SK-N-SH treated with all-trans-retinoic acid at 6 μM for 48 hours (cell line): ENCODE measurements around the gene TRABD2B.
A peak's percentile ranks its signal among the peaks of the same experiment; 100 is the strongest.

Source experiments
- CSDC2 ChIP-seq: fragments of 250-450 bp; sonication (Bioruptor Pico); IDR thresholded peaks from 2 replicates; pipeline ENCODE4 v1.5.0; 2020; ENCODE audit warnings: mild to moderate bottlenecking, moderate library complexity
- GLIS3 ChIP-seq: fragments of 250-450 bp; sonication (Bioruptor Pico); IDR thresholded peaks from 2 replicates; pipeline ENCODE4 v1.5.0; 2020; ENCODE audit warnings: mild to moderate bottlenecking, moderate library complexity
- PATZ1 ChIP-seq: fragments of 250-450 bp; sonication (Bioruptor Pico); IDR thresholded peaks from 2 replicates; pipeline ENCODE4 v1.8.0; 2020; ENCODE audit warnings: mild to moderate bottlenecking, moderate library complexity, borderline replicate concordance
- PPARA ChIP-seq: fragments of 250-450 bp; sonication (Bioruptor Pico); IDR thresholded peaks from 2 replicates; pipeline ENCODE4 v1.5.0; 2020; ENCODE audit warnings: mild to moderate bottlenecking, borderline replicate concordance
- ZFP30 ChIP-seq: fragments of 450-650 bp; formaldehyde crosslinking; IDR thresholded peaks from 2 replicates; pipeline ENCODE4 v1.5.0; 2022; ENCODE audit warnings: mild to moderate bottlenecking, moderate library complexity
- ZNF565 ChIP-seq: fragments of 450-650 bp; formaldehyde crosslinking; conservative IDR thresholded peaks from 2 replicates; pipeline ENCODE4 v1.5.0; 2020; ENCODE audit warnings: low read depth, mild to moderate bottlenecking, moderate library complexity
- TF ChIP-seq, protein P1 (sequence below): fragments of 250-450 bp; sonication (Bioruptor Pico); IDR thresholded peaks from 2 replicates; pipeline ENCODE4 v1.5.0; 2020; ENCODE audit warnings: mild to moderate bottlenecking, moderate library complexity

GRCh38 chr1:48019714-48020315 is 22.6 kb upstream of the TRABD2B start:
- TF ChIP-seq CSDC2 (no peak), ZNF565 (CRISPR knock-in tag) (no peak), PPARA (no peak), GLIS3 (CRISPR knock-in tag) (no peak), ZFP30 (CRISPR knock-in tag) (no peak), PATZ1 (CRISPR knock-in tag) (no peak)
- TF ChIP-seq, protein P1, sequence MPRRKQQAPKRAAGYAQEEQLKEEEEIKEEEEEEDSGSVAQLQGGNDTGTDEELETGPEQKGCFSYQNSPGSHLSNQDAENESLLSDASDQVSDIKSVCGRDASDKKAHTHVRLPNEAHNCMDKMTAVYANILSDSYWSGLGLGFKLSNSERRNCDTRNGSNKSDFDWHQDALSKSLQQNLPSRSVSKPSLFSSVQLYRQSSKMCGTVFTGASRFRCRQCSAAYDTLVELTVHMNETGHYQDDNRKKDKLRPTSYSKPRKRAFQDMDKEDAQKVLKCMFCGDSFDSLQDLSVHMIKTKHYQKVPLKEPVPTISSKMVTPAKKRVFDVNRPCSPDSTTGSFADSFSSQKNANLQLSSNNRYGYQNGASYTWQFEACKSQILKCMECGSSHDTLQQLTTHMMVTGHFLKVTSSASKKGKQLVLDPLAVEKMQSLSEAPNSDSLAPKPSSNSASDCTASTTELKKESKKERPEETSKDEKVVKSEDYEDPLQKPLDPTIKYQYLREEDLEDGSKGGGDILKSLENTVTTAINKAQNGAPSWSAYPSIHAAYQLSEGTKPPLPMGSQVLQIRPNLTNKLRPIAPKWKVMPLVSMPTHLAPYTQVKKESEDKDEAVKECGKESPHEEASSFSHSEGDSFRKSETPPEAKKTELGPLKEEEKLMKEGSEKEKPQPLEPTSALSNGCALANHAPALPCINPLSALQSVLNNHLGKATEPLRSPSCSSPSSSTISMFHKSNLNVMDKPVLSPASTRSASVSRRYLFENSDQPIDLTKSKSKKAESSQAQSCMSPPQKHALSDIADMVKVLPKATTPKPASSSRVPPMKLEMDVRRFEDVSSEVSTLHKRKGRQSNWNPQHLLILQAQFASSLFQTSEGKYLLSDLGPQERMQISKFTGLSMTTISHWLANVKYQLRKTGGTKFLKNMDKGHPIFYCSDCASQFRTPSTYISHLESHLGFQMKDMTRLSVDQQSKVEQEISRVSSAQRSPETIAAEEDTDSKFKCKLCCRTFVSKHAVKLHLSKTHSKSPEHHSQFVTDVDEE (CRISPR knock-in tag): peak; percentile 45; the same call in 1 of the 2 replicates
